H1 (cell line): ENCODE measurements around the gene DNAH1. TPM values are rescaled to one million over a fixed set of nuclear protein-coding genes. Genes with fewer than 3 reads are reported as not detected.

Experiments used
- CTCF ChIA-PET: fragments of 300-600 bp; sonication (Branson Sonifier 250); formaldehyde crosslinking; loops from one replicate; lab custom pipeline; 2021; ENCODE audit not compliant: partially characterized antibody; lab: Charles Lee
- POLR2A ChIA-PET: fragments of 300-600 bp; sonication (Branson Sonifier 250); formaldehyde crosslinking; loops from one replicate; lab custom pipeline; 2021; ENCODE audit warnings: inconsistent platforms; ENCODE audit not compliant: partially characterized antibody; lab: Charles Lee
- DNase-seq, 2 experiments: peaks; one replicate each; pipeline versions ENCODE4 v3.0.0 to v3.0.0-alpha.2; 2010 to 2022; ENCODE audit warnings: low spot score in 2 of 2, low read depth in 1 of 2, mixed read lengths in 1 of 2
- FAIRE-seq: peaks from 2 replicates; lab custom pipeline; 2011; peaks lifted over from hg19 to GRCh38; lab: Jason Lieb, UNC
- H2AFZ ChIP-seq: 2 replicates; pipeline ENCODE4 v1.8.1; 2012; ENCODE audit warnings: low read length, inconsistent platforms
- H2AK5ac ChIP-seq: 2 replicates; pipeline ENCODE4 v1.6.1; 2013; ENCODE audit warnings: low read depth, low read length
- H2BK120ac ChIP-seq: replicated peaks from 2 replicates; pipeline ENCODE3; 2013; ENCODE audit warnings: low read depth, low read length, inconsistent platforms
- H2BK12ac ChIP-seq: 2 replicates; pipeline ENCODE4 v1.6.1; 2013; ENCODE audit warnings: low read depth, low read length
- H2BK15ac ChIP-seq: 2 replicates; pipeline ENCODE4 v1.6.1; 2013; ENCODE audit warnings: low read length
- H2BK20ac ChIP-seq: 2 replicates; pipeline ENCODE4 v1.6.1; 2013; ENCODE audit warnings: low read length
- H2BK5ac ChIP-seq: 2 replicates; pipeline ENCODE4 v1.6.1; 2013; ENCODE audit warnings: low read depth, low read length
- H3K14ac ChIP-seq: 2 replicates; pipeline ENCODE4 v1.6.1; 2013; ENCODE audit warnings: inconsistent platforms; ENCODE audit not compliant: insufficient read length
- H3K18ac ChIP-seq: 2 replicates; pipeline ENCODE4 v1.6.1; 2013; ENCODE audit warnings: low read length; ENCODE audit errors: extremely low read depth
- H3K23ac ChIP-seq: 2 replicates; pipeline ENCODE4 v1.6.1; 2013; ENCODE audit warnings: inconsistent platforms; ENCODE audit not compliant: insufficient read length
- H3K23me2 ChIP-seq: 2 replicates; pipeline ENCODE4 v1.6.1; 2013; ENCODE audit warnings: low read depth, low read length
- H3K27ac ChIP-seq: 2 replicates; pipeline ENCODE4 v1.6.1; 2011; ENCODE audit warnings: low read depth, low read length, inconsistent platforms
- H3K27me3 ChIP-seq, 4 experiments: replicated peaks in 1 of 4; 1 replicate in 1 of 4; 2 replicates in 3 of 4; pipeline versions ENCODE4 v1.6.1 to v1.8.1; 2011 to 2013; ENCODE audit warnings: low read length in 3 of 4, mild to moderate bottlenecking in 3 of 4, inconsistent platforms in 2 of 4, mixed read lengths in 2 of 4, moderate library complexity in 1 of 4; ENCODE audit not compliant: control insufficient read depth in 3 of 4, insufficient read depth in 3 of 4; ENCODE audit errors: extremely low read depth in 1 of 4
- H3K36me3 ChIP-seq, 4 experiments: 2 replicates each; pipeline versions ENCODE4 v1.6.1 to v1.8.1; 2011 to 2013; ENCODE audit warnings: mild to moderate bottlenecking in 4 of 4, low read length in 3 of 4, moderate library complexity in 2 of 4, control low read depth in 1 of 4, inconsistent platforms in 1 of 4; ENCODE audit not compliant: insufficient read depth in 4 of 4, control insufficient read depth in 2 of 4
- H3K4ac ChIP-seq: replicated peaks from 2 replicates; pipeline ENCODE3; 2013; ENCODE audit warnings: low read length, low read depth, mixed read lengths, inconsistent platforms; ENCODE audit not compliant: insufficient read length
- H3K4me1 ChIP-seq, 4 experiments: replicated peaks in 1 of 4; 1 replicate in 1 of 4; 2 replicates in 3 of 4; pipeline versions ENCODE4 v1.6.1 to v1.8.1; 2011 to 2013; ENCODE audit warnings: low read length in 3 of 4, inconsistent platforms in 2 of 4, mixed read lengths in 1 of 4; ENCODE audit not compliant: insufficient read depth in 4 of 4, control insufficient read depth in 3 of 4
- H3K4me2 ChIP-seq, 2 experiments: 2 replicates each; pipeline versions ENCODE4 v1.6.1 to v1.8.1; 2011 to 2013; ENCODE audit warnings: low read depth in 2 of 2, low read length in 2 of 2, control low read depth in 1 of 2, inconsistent platforms in 1 of 2, mild to moderate bottlenecking in 1 of 2; ENCODE audit not compliant: insufficient read depth in 1 of 2
- H3K4me3 ChIP-seq, 4 experiments: fragments of 200-600, 300-600 bp in 1 of 4; sonication (generic), shearing (Covaris generic), sonication (Bioruptor Twin) in 1 of 4; 2 replicates each; pipeline versions ENCODE4 v1.5.1 to v1.8.1; 2011 to 2016; ENCODE audit warnings: low read length in 4 of 4, low read depth in 3 of 4, control low read depth in 2 of 4, inconsistent platforms in 2 of 4, mild to moderate bottlenecking in 2 of 4, mixed read lengths in 1 of 4, moderate library complexity in 1 of 4; ENCODE audit not compliant: insufficient read depth in 2 of 4; ENCODE audit errors: extremely low read depth in 1 of 4
- H3K56ac ChIP-seq: replicated peaks from 2 replicates; pipeline ENCODE3; 2013; ENCODE audit warnings: low read depth, mild to moderate bottlenecking, mixed read lengths, low read length, inconsistent platforms; ENCODE audit not compliant: insufficient read length
- H3K79me1 ChIP-seq: 2 replicates; pipeline ENCODE4 v1.6.1; 2013; ENCODE audit warnings: low read depth, low read length, control low read depth
- H3K79me2 ChIP-seq, 2 experiments: 2 replicates each; pipeline versions ENCODE4 v1.6.1 to v1.8.1; 2012 to 2013; ENCODE audit warnings: low read length in 2 of 2, mild to moderate bottlenecking in 2 of 2, inconsistent platforms in 1 of 2; ENCODE audit not compliant: insufficient read depth in 2 of 2, control insufficient read depth in 1 of 2
- H3K9ac ChIP-seq, 4 experiments: replicated peaks in 1 of 4; 1 replicate in 1 of 4; 2 replicates in 3 of 4; pipeline versions ENCODE4 v1.6.1 to v1.8.1; 2011 to 2013; ENCODE audit warnings: low read depth in 3 of 4, low read length in 3 of 4, control low read depth in 2 of 4, mild to moderate bottlenecking in 2 of 4, moderate library complexity in 2 of 4, inconsistent platforms in 1 of 4; ENCODE audit errors: extremely low read depth in 1 of 4
- H3K9me3 ChIP-seq, 2 experiments: 2 replicates each; pipeline versions ENCODE4 v1.6.1 to v1.8.1; 2012 to 2013; ENCODE audit warnings: mild to moderate bottlenecking in 2 of 2, moderate library complexity in 2 of 2, control low read depth in 1 of 2, inconsistent platforms in 1 of 2, low read depth in 1 of 2, low read length in 1 of 2, mixed read lengths in 1 of 2; ENCODE audit not compliant: insufficient read depth in 2 of 2
- H4K20me1 ChIP-seq, 2 experiments: replicated peaks in 1 of 2; 2 replicates each; pipeline versions ENCODE3 to v1.8.1; 2011 to 2013; ENCODE audit warnings: inconsistent platforms in 2 of 2, low read length in 2 of 2, mild to moderate bottlenecking in 1 of 2; ENCODE audit not compliant: insufficient read depth in 2 of 2, control insufficient read depth in 1 of 2
- H4K5ac ChIP-seq: 2 replicates; pipeline ENCODE4 v1.6.1; 2013; ENCODE audit warnings: low read length, low read depth, mixed read lengths, inconsistent platforms; ENCODE audit not compliant: insufficient read length
- H4K8ac ChIP-seq: 2 replicates; pipeline ENCODE4 v1.8.0; 2013; ENCODE audit warnings: mild to moderate bottlenecking, moderate library complexity, low read length, inconsistent platforms; ENCODE audit not compliant: insufficient read depth; ENCODE audit errors: extremely low read depth
- H4K91ac ChIP-seq: replicated peaks from 2 replicates; pipeline ENCODE3; 2013; ENCODE audit warnings: low read length, mixed read lengths, inconsistent platforms; ENCODE audit not compliant: insufficient read length
- CTCF ChIP-seq, 3 experiments: IDR thresholded peaks; 1 replicate in 2 of 3; 2 replicates in 1 of 3; pipeline versions ENCODE4 v1.5.1 to v1.6.1; 2011; ENCODE audit warnings: low read length in 3 of 3, mild to moderate bottlenecking in 3 of 3, inconsistent platforms in 2 of 3, low read depth in 1 of 3, moderate library complexity in 1 of 3; ENCODE audit not compliant: insufficient read depth in 1 of 3; ENCODE audit errors: control extremely low read depth in 1 of 3
- EGR1 ChIP-seq: IDR thresholded peaks from 2 replicates; pipeline ENCODE4 v1.6.1; 2011; ENCODE audit warnings: low read depth, low read length, borderline replicate concordance
- EP300 ChIP-seq, 2 experiments: IDR thresholded peaks; 1 replicate in 1 of 2; 2 replicates in 1 of 2; pipeline ENCODE4 v1.6.1; 2011 to 2012; ENCODE audit warnings: low read depth in 2 of 2, low read length in 2 of 2, mild to moderate bottlenecking in 2 of 2, borderline replicate concordance in 1 of 2, inconsistent platforms in 1 of 2, moderate library complexity in 1 of 2
- KDM5A ChIP-seq: fragments of 200-600 bp; IDR thresholded peaks from 2 replicates; pipeline ENCODE4 v1.7.1; 2012; ENCODE audit warnings: mild to moderate bottlenecking, low read length, inconsistent platforms, mixed read lengths
- PHF8 ChIP-seq: fragments of 200-600 bp; sonication (generic); conservative IDR thresholded peaks from 2 replicates; pipeline ENCODE4 v1.7.1; 2012; ENCODE audit warnings: low read depth, mild to moderate bottlenecking, inconsistent platforms, low read length, moderate library complexity
- RBBP5 ChIP-seq: IDR thresholded peaks from 2 replicates; pipeline ENCODE4 v1.7.1; 2012; ENCODE audit warnings: low read depth, mild to moderate bottlenecking, inconsistent platforms, low read length, moderate library complexity, borderline replicate concordance
- RNF2 ChIP-seq: fragments of 200-900, 300-1000 bp; sonication (generic); IDR thresholded peaks from 2 replicates; pipeline ENCODE4 v1.7.1; 2016; ENCODE audit warnings: borderline replicate concordance, low read depth, mild to moderate bottlenecking, antibody characterized with exemption, low read length; ENCODE audit not compliant: poor library complexity, severe bottlenecking; ENCODE audit errors: missing control alignments
- SAP30 ChIP-seq: fragments of 300-600 bp; sonication (generic); IDR thresholded peaks from 2 replicates; pipeline ENCODE4 v1.7.1; 2012; ENCODE audit warnings: low read length, moderate library complexity, mild to moderate bottlenecking, inconsistent platforms; ENCODE audit not compliant: insufficient read depth, insufficient replicate concordance
- ZNF274 ChIP-seq: IDR thresholded peaks from 2 replicates; pipeline ENCODE4 v1.7.0; 2012; ENCODE audit warnings: low read length, borderline replicate concordance; ENCODE audit errors: extremely low read depth
- WGBS, 2 experiments: shearing (Covaris generic) in 1 of 2; methylation state at CpG; one replicate each; pipeline versions ENCODE4 v1.1.6 to v1.1.7; 2013 to 2015; ENCODE audit warnings: low lambda C conversion rate in 2 of 2, mixed read lengths in 2 of 2, inconsistent platforms in 1 of 2, low coverage in 1 of 2, missing lambda C conversion rate in 1 of 2; ENCODE audit not compliant: insufficient replicate concordance in 2 of 2, insufficient coverage in 1 of 2, insufficient read length in 1 of 2; ENCODE audit errors: extremely low coverage in 1 of 2, missing lambda C conversion rate in 1 of 2; 5-methylcytosine and 5-hydroxymethylcytosine counted together
- polyA plus RNA-seq, 7 experiments: library from polyadenylated mRNA; depleted of rRNA in 3 of 7; stranded (reverse) in 5 of 7; unstranded in 2 of 7; fragments of >200 nt in 5 of 7; fragments of 200-250 nt in 2 of 7; gene quantifications; 1 replicate in 5 of 7; 2 replicates in 1 of 7; 4 replicates in 1 of 7; pipeline versions ENCODE4 v1.2.1 to v1.2.3, GENCODE V29; 2011 to 2013; ENCODE audit warnings: missing spikeins in 2 of 7, mixed read lengths in 2 of 7
- total RNA-seq: library from RNA; stranded (reverse); fragmentation: NEBNext Ultra II Directional; extraction: Animal tissue kit (Norgen Biotek cat#: 25700); gene quantifications from 2 replicates; pipeline ENCODE4 v1.2.1, GENCODE V29; 2021

The DNAH1 gene
- total and polyA plus RNA-seq, 2 of the 8 experiments (the other 6 are each of a cell fraction or from before 2014, with no cell fraction given): 1.0 to 1.5 TPM

- no peaks in the 10 kb centered on the region for H3K23me2 ChIP-seq
- no peaks in the 10 kb centered on the region for H4K20me1 ChIP-seq
- 88% methylated on average over 9 of the region's 9 CpGs; no CpG with 5 or more reads in 1 of the 2 experiments for WGBS, 2 experiments
- H3K4me2 ChIP-seq: no peak overlapping the region
- H3K4me3 ChIP-seq: no peak overlapping the region
- no peak overlapping the region for H4K8ac ChIP-seq
- H2BK12ac ChIP-seq: no peak overlapping the region
- no peak overlapping the region for H3K23ac ChIP-seq
- no peak overlapping the region for H3K9ac ChIP-seq
- no peak overlapping the region for H2BK5ac ChIP-seq
- H2AFZ ChIP-seq: no peak overlapping the region
- H3K27ac ChIP-seq: no peak overlapping the region
- no peak overlapping the region for H3K18ac ChIP-seq
- no peak overlapping the region for H2BK120ac ChIP-seq
- H4K5ac ChIP-seq: no peak overlapping the region
- no peak overlapping the region for H2AK5ac ChIP-seq
- H3K14ac ChIP-seq: no peak overlapping the region
- H3K79me2 ChIP-seq: no peaks in the 10 kb centered on the region
- FAIRE-seq (no peak), DNase-seq (no peak)
- ChIA-PET POLR2A (interaction anchor here (1.0 kb wide), 1 partner anchor 10 kb away, joined by 3 read pairs; no protein-coding TSS in a partner anchor), CTCF (interaction anchor here (0.6 to 11.9 kb wide), 5 partner anchors 8 to 167 kb away, joined by 3 to 165 read pairs (median 3); no protein-coding TSS in a partner anchor)
- no peaks in the 10 kb centered on the region for H3K79me1 ChIP-seq
- H2BK15ac ChIP-seq: no peak overlapping the region
- no peaks in the 10 kb centered on the region for H3K36me3 ChIP-seq
- H2BK20ac ChIP-seq: no peak overlapping the region
- H3K27me3 ChIP-seq: no peaks in the 10 kb centered on the region; a peak in 1 of 7 replicates
- H4K91ac ChIP-seq: no peak overlapping the region
- H3K4ac ChIP-seq: no peak overlapping the region
- no peak overlapping the region for H3K56ac ChIP-seq
- no peaks in the 10 kb centered on the region for H3K4me1 ChIP-seq
- no peaks in the 10 kb centered on the region for H3K9me3 ChIP-seq
- TF ChIP-seq PHF8 (no peak), EGR1 (no peak), RBBP5 (no peak), KDM5A (no peak), ZNF274 (no peak), SAP30 (no peak), CTCF (IDR thresholded peaks at IDR 0.05; ENCODE audit: control extremely low read depth in 1 of 3, insufficient read depth in 1 of 3, low read depth in 1 of 3, low read length in 3 of 3) (no peak), EP300 (IDR thresholded peaks at IDR 0.05; ENCODE audit: borderline replicate concordance in 1 of 2, low read depth in 2 of 2, low read length in 2 of 2) (no peak), RNF2 (no peak)
These were observed 29.5 kb downstream of the DNAH1 start for GRCh38 chr3:52345521-52346109.
